ENCODE data around the gene RAB3IP.

- no peak for TF ChIP-seq PAX5 (IDR thresholded peaks at IDR 0.05; ENCODE audit: insufficient read depth, low read length, severe bottlenecking)
- TF ChIP-seq POLR2A (IDR thresholded peaks at IDR 0.05; ENCODE audit: low read depth, low read length) = no peak
Observed at GRCh38 chr12:69816082-69816481, 77.4 kb downstream of the RAB3IP start.

All from GM12891 (cell line).